GM12892 (cell line): ENCODE results near the gene SV2B.

Experiments
- DNase-seq: peaks from one replicate; pipeline ENCODE4 v3.0.0; 2011; ENCODE audit not compliant: insufficient read length
- FAIRE-seq: peaks from 2 replicates; lab custom pipeline; 2011; peaks lifted over from hg19 to GRCh38; lab: Jason Lieb, UNC
- POLR2A ChIP-seq: IDR thresholded peaks from 2 replicates; pipeline ENCODE4 v1.6.1; 2011; ENCODE audit warnings: low read depth, low read length, control low read depth
- POLR2AphosphoS5 ChIP-seq: IDR thresholded peaks from 2 replicates; pipeline ENCODE4 v1.6.1; 2011; ENCODE audit warnings: low read depth, low read length, control low read depth
- TAF1 ChIP-seq: IDR thresholded peaks from 2 replicates; pipeline ENCODE4 v1.6.1; 2011; ENCODE audit warnings: low read depth, mild to moderate bottlenecking, control low read depth, low read length, borderline replicate concordance

The SV2B gene

GRCh38 chr15:91182101-91182500 lies 82.0 kb downstream of the SV2B start:
- DNase-seq (no peak), FAIRE-seq (no peak)
- TF ChIP-seq TAF1 (no peak), POLR2AphosphoS5 (no peak), POLR2A (no peak)

GRCh38 chr15:91183596-91183995 lies 83.5 kb downstream of the SV2B start:
- DNase-seq = no peak
- TF ChIP-seq TAF1 = no peak
- no peak for TF ChIP-seq POLR2A
- TF ChIP-seq POLR2AphosphoS5 = no peak
- FAIRE-seq = no peak

DNA sequence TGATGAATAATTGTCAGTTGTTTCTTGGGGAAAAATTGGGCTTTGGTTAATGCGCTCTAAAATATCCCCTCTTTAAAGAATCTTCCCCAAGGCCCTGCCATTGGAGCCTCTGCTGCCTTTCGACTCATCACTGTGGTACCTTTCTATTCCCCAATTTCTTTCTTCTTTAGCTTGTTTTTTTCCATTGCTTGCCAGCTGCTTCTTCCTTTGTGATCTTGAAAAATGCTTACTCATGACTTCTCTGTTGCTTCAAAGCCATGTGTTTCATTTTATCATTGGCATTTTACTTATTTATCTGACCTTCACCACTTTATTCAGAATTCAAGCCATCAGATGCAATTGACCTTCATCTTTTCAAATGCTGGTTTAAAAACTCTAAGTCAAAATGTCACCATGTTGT lies 84.4 kb downstream of the SV2B start:
- FAIRE-seq = no peak
- TF ChIP-seq TAF1 (no peak), POLR2A (no peak), POLR2AphosphoS5 (no peak)
- DNase-seq = no peak

DNA sequence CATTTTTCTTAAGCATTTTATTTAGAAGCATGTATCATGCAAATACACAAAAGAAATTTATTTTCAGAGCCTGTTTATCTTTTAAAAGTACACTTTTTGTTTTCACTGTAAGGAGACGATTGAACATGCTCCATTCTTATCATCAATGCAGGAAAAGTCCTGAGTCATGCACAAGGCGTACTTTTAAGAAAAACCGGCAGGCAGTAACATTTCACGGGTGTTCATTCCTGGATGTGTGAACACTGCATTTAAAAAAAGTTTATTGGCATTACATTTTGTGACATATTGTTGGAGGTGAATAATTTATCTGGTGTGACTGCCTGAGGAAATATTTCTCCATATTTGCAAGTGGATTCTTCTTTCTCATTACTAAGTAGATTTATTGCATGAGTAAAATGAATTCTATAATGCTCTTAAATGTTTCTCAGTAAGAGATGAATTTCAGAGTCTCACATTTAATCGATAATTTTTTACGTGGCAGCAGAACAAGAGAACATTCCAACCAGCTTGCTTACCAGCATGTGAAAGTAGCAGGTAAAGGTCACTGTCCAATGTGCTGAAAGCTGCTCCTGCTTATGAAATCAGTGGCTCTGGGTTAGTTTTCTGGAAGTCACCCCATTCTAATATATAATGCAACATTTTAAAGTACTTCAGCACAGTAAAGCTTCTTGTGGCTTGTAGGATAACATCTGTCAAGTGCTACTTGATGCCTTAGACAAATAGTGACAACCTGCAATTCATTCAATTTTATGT lies 87.0 kb downstream of the SV2B start:
- TF ChIP-seq TAF1 (no peak), POLR2AphosphoS5 (no peak), POLR2A (no peak)
- no peak for FAIRE-seq

DNA sequence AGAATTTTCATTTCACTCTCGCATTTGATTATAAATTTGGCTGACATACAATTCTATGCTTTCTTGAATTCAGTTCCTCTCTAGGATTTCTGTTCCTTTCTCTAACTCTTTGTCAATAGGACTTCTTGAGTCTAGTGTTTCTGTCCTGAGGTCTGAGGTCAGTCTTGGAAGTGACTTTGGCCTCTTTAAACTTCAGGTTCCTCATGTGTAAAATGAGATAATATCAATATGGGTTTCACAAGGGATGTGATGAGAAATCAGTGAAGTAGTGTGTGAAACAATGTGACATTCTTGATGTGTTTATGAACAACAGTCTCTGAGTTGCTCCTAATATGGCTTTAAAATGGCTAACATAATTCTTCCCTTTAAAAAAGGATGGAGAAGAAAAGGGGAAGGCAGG lies 92.2 kb downstream of the SV2B start:
- FAIRE-seq (peak; percentile 46), DNase-seq (no peak)
- TF ChIP-seq POLR2A (no peak), TAF1 (no peak), POLR2AphosphoS5 (no peak)

More for the DNA sequence above, 87.0 kb downstream of the SV2B start:
- no peak for DNase-seq

GRCh38 chr15:91192690-91193377 lies 92.8 kb downstream of the SV2B start:
- DNase-seq (no peak), FAIRE-seq (no peak)
- no peak for TF ChIP-seq POLR2A
- no peak for TF ChIP-seq POLR2AphosphoS5
- no peak for TF ChIP-seq TAF1

DNA sequence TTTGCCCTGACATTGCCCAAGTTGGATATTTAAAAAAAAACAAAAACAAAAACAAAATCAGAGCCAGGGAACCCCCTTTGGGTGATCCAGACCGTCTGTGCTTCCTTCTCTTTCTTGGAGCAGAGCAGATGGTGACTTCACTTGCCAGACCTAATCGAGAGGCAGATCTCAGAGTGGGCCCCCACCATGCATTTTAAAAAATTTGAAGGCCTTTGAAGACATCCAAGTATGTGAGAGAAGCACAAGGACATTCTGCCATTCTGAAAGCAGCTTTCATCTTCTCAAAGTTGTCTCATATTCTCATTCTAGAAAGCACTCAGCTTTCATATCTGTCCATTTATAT lies 93.3 kb downstream of the SV2B start:
- FAIRE-seq = no peak
- no peak for DNase-seq
- TF ChIP-seq TAF1 = no peak
- TF ChIP-seq POLR2AphosphoS5 = no peak
- TF ChIP-seq POLR2A = no peak

- no peak for TF ChIP-seq POLR2AphosphoS5
- no peak for TF ChIP-seq TAF1
- TF ChIP-seq POLR2A = no peak
- no peak for DNase-seq
- FAIRE-seq = no peak
Measured at GRCh38 chr15:91196127-91196526, 96.1 kb downstream of the SV2B start.

GRCh38 chr15:91196768-91197167 lies 96.7 kb downstream of the SV2B start:
- DNase-seq (no peak), FAIRE-seq (no peak)
- no peak for TF ChIP-seq POLR2AphosphoS5
- no peak for TF ChIP-seq POLR2A
- TF ChIP-seq TAF1 = no peak

GRCh38 chr15:91199511-91199910 lies 99.5 kb downstream of the SV2B start:
- FAIRE-seq (no peak), DNase-seq (no peak)
- TF ChIP-seq POLR2A (no peak), POLR2AphosphoS5 (no peak), TAF1 (no peak)

GRCh38 chr15:91200101-91200754 lies 100.2 kb downstream of the SV2B start:
- DNase-seq (no peak), FAIRE-seq (no peak)
- TF ChIP-seq TAF1 (no peak), POLR2A (no peak)

GRCh38 chr15:91202510-91203102 lies 102.5 kb downstream of the SV2B start:
- no peak for FAIRE-seq
- TF ChIP-seq POLR2A (no peak), POLR2AphosphoS5 (no peak), TAF1 (no peak)

More at GRCh38 chr15:91202510-91203102, 102.5 kb downstream of the SV2B start:
- DNase-seq = no peak
